CD14-positive monocyte (primary cell): ENCODE results near the gene WEE2. TPM values are rescaled to one million over a fixed set of nuclear protein-coding genes. Genes with fewer than 3 reads are reported as not detected.
A peak's percentile ranks its signal among the peaks of the same experiment; 100 is the strongest.

Source experiments
- DNase-seq, 3 donors: peaks; one replicate each; pipeline ENCODE4 v3.0.0-alpha.2; 2011 to 2022
- H2AFZ ChIP-seq: 2 replicates; pipeline ENCODE4 v1.6.0; 2012; ENCODE audit warnings: mild to moderate bottlenecking, low read depth, low read length, inconsistent platforms; ENCODE audit not compliant: insufficient read depth, poor library complexity, severe bottlenecking
- H3K27ac ChIP-seq, 2 donors: 1 replicate in 1 of 2; 2 replicates in 1 of 2; pipeline ENCODE4 v1.5.1; 2012 to 2013; ENCODE audit warnings: low read length in 2 of 2, control low read depth in 1 of 2, inconsistent platforms in 1 of 2, low read depth in 1 of 2, mild to moderate bottlenecking in 1 of 2
- H3K27me3 ChIP-seq, 2 donors: one replicate each; pipeline versions ENCODE4 v1.6.0 to v1.6.1; 2011 to 2013; ENCODE audit warnings: low read length in 2 of 2; ENCODE audit not compliant: control insufficient read depth in 2 of 2, insufficient read depth in 2 of 2
- H3K36me3 ChIP-seq, 2 donors: replicated peaks in 1 of 2; 1 replicate in 1 of 2; 2 replicates in 1 of 2; pipeline versions ENCODE4 v1.5.1 to v1.6.1; 2012 to 2013; ENCODE audit warnings: low read length in 2 of 2, control low read depth in 1 of 2, inconsistent platforms in 1 of 2, mild to moderate bottlenecking in 1 of 2; ENCODE audit not compliant: insufficient read depth in 2 of 2, control insufficient read depth in 1 of 2
- H3K4me1 ChIP-seq, 2 donors: 1 replicate in 1 of 2; 2 replicates in 1 of 2; pipeline versions ENCODE4 v1.5.1 to v1.6.1; 2012 to 2013; ENCODE audit warnings: low read length in 2 of 2, control low read depth in 1 of 2, inconsistent platforms in 1 of 2, mild to moderate bottlenecking in 1 of 2, moderate library complexity in 1 of 2; ENCODE audit not compliant: insufficient read depth in 2 of 2, control insufficient read depth in 1 of 2
- H3K4me2 ChIP-seq: replicated peaks from 2 replicates; pipeline ENCODE3; 2012; ENCODE audit warnings: low read length, moderate library complexity, mild to moderate bottlenecking; ENCODE audit not compliant: poor library complexity, severe bottlenecking; ENCODE audit errors: extremely low read depth
- H3K4me3 ChIP-seq, 3 experiments: fragments of 200-600 bp in 1 of 3; sonication (generic) in 1 of 3; replicated peaks in 1 of 3; 1 replicate in 2 of 3; 2 replicates in 1 of 3; pipeline ENCODE4 v1.5.1; 2011 to 2013; ENCODE audit warnings: low read length in 3 of 3, mild to moderate bottlenecking in 3 of 3, control low read depth in 2 of 3, low read depth in 2 of 3, inconsistent platforms in 1 of 3, moderate library complexity in 1 of 3
- H3K79me2 ChIP-seq: 2 replicates; pipeline ENCODE4 v1.6.0; 2012; ENCODE audit warnings: mild to moderate bottlenecking, control low read depth, inconsistent platforms, low read length, moderate library complexity; ENCODE audit not compliant: insufficient read depth
- H3K9ac ChIP-seq: 2 replicates; pipeline ENCODE4 v1.6.0; 2017; ENCODE audit warnings: low read length, mild to moderate bottlenecking; ENCODE audit not compliant: insufficient read depth, poor library complexity, severe bottlenecking
- H3K9me3 ChIP-seq, 2 donors: replicated peaks in 1 of 2; 1 replicate in 1 of 2; 2 replicates in 1 of 2; pipeline versions ENCODE4 v1.5.1 to v1.6.1; 2012 to 2013; ENCODE audit warnings: low read length in 2 of 2, control low read depth in 1 of 2; ENCODE audit not compliant: control insufficient read depth in 1 of 2, insufficient read depth in 1 of 2
- H4K20me1 ChIP-seq: 2 replicates; pipeline ENCODE4 v1.6.0; 2012; ENCODE audit warnings: mild to moderate bottlenecking, low read length, control low read depth, moderate library complexity; ENCODE audit not compliant: insufficient read depth
- H3K27ac Mint-ChIP-seq, 7 donors: one replicate each; pipeline ENCODE4 v1.8.0; 2020; ENCODE audit warnings: mild to moderate bottlenecking in 7 of 7, mixed read lengths in 7 of 7, moderate library complexity in 6 of 7, inconsistent platforms in 2 of 7
- H3K27me3 Mint-ChIP-seq, 3 donors: one replicate each; pipeline ENCODE4 v1.8.0; 2021 to 2022; ENCODE audit warnings: low read depth in 3 of 3, mild to moderate bottlenecking in 3 of 3, mixed read lengths in 3 of 3, moderate library complexity in 3 of 3, inconsistent platforms in 1 of 3
- H3K36me3 Mint-ChIP-seq, 2 donors: one replicate each; pipeline ENCODE4 v1.8.0; 2020; ENCODE audit warnings: mixed read lengths in 2 of 2, inconsistent platforms in 1 of 2, mild to moderate bottlenecking in 1 of 2
- H3K4me1 Mint-ChIP-seq: one replicate; pipeline ENCODE4 v1.8.0; 2020; ENCODE audit warnings: mild to moderate bottlenecking, mixed read lengths
- H3K4me3 Mint-ChIP-seq, 2 donors: one replicate each; pipeline ENCODE4 v1.8.0; 2020; ENCODE audit warnings: mild to moderate bottlenecking in 2 of 2, mixed read lengths in 2 of 2, moderate library complexity in 1 of 2
- H3K9me3 Mint-ChIP-seq, 7 donors: one replicate each; pipeline ENCODE4 v1.8.0; 2020 to 2022; ENCODE audit warnings: mixed read lengths in 7 of 7, mild to moderate bottlenecking in 6 of 7, moderate library complexity in 6 of 7, inconsistent platforms in 2 of 7
- CTCF ChIP-seq: fragments of 200-600 bp; IDR thresholded peaks from one replicate; pipeline ENCODE4 v1.8.0; 2022; ENCODE audit warnings: antibody characterized with exemption, mild to moderate bottlenecking
- WGBS: methylation state at CpG from one replicate; pipeline ENCODE4 v1.1.5; 2013; ENCODE audit warnings: missing lambda C conversion rate; ENCODE audit not compliant: insufficient coverage; 5-methylcytosine and 5-hydroxymethylcytosine counted together
- intact Hi-C, 2 donors: fragments of 100-400 bp; cut with micrococcal nuclease; formaldehyde crosslinking; loops; one replicate each; pipeline versions ENCODE4 v1.15.0 to v1.15.1; 2023
- polyA plus RNA-seq, 3 donors: library from polyadenylated mRNA; depleted of rRNA in 1 of 3; unstranded in 2 of 3; stranded (reverse) in 1 of 3; fragments of 300-500 nt in 2 of 3; fragments of >200 nt in 1 of 3; fragmentation: Illumina TruSeq in 2 of 3; gene quantifications; 1 replicate in 2 of 3; 2 replicates in 1 of 3; pipeline ENCODE4 v1.2.3, GENCODE V29; 2012 to 2021

Gene WEE2
- polyA plus RNA-seq, 3 donors: not detected

- intact Hi-C loops: loop anchor here in 1 of 2 donors (10.0 kb wide), 1 partner anchor 84 kb away; no protein-coding TSS in a partner anchor
- Mint-ChIP-seq H3K36me3 (peaks cover 31 to 34% of the 10 kb centered on the region in 2 donors), H3K27ac (peak overlapping the region; percentile 97 to 100 (median 99)), H3K27me3 (no peaks in the 10 kb centered on the region), H3K9me3 (peaks cover 0 to 2% (median 0%) of the 10 kb centered on the region in 7 donors), H3K4me3 (peak overlapping the region; percentile 96 to 99), H3K4me1 (peaks cover 22% of the 10 kb centered on the region)
- Histone ChIP-seq H3K36me3 (peaks cover 32 to 36% of the 10 kb centered on the region in 2 donors), H3K4me1 (peaks cover 15 to 19% of the 10 kb centered on the region in 2 donors), H3K9me3 (no peaks in the 10 kb centered on the region), H2AFZ (peak overlapping the region; percentile 96), H3K9ac (peak overlapping the region; percentile 87), H4K20me1 (no peaks in the 10 kb centered on the region), H3K27ac (peak overlapping the region; percentile 80 to 96), H3K4me3 (peak overlapping the region; percentile 77 to 96 (median 86)), H3K4me2 (peak overlapping the region; percentile 88), H3K27me3 (no peaks in the 10 kb centered on the region), H3K79me2 (peaks cover 32% of the 10 kb centered on the region)
- no peak for DNase-seq
- TF ChIP-seq CTCF: no peak
- WGBS: 0% methylated on average over 5 of the region's 6 CpGs
Measured at GRCh38 chr7:141738592-141739013, 30.4 kb downstream of the WEE2 start.

- Mint-ChIP-seq H3K27me3 (no peaks in the 10 kb centered on the region), H3K27ac (no peak overlapping the region), H3K36me3 (peaks cover 38 to 40% of the 10 kb centered on the region in 2 donors), H3K4me3 (no peak overlapping the region), H3K4me1 (peaks cover 22% of the 10 kb centered on the region), H3K9me3 (peaks cover 0 to 2% (median 0%) of the 10 kb centered on the region in 7 donors)
- Histone ChIP-seq H3K79me2 (peaks cover 32% of the 10 kb centered on the region), H3K4me1 (peaks cover 15 to 19% of the 10 kb centered on the region in 2 donors), H3K27ac (no peak overlapping the region), H2AFZ (no peak overlapping the region), H3K9me3 (no peaks in the 10 kb centered on the region), H3K27me3 (no peaks in the 10 kb centered on the region), H3K36me3 (peaks cover 38 to 43% of the 10 kb centered on the region in 2 donors), H3K4me3 (peak overlapping the region in 1 of 3 experiments; percentile 96), H3K9ac (no peak overlapping the region), H3K4me2 (peak overlapping the region; percentile 88), H4K20me1 (no peaks in the 10 kb centered on the region)
- no peak for TF ChIP-seq CTCF
- no peak for DNase-seq
- intact Hi-C loops: loop anchor here in 1 of 2 donors (10.0 kb wide), 1 partner anchor 84 kb away; no protein-coding TSS in a partner anchor
- WGBS: 80% methylated on average over 1 of the region's 3 CpGs
Measured at GRCh38 chr7:141739250-141739649, 31.1 kb downstream of the WEE2 start.
